Stimulated activated CD8-positive, alpha-beta memory T cell treated with anti-CD3 and anti-CD28 coated beads, Interleukin-4, amount 100 ng/mL, for 1 hour (primary cell): Measurements from ENCODE around the gene BCL11B.

ENCODE experiments used
- DNase-seq, 2 donors: peaks; one replicate each; pipeline ENCODE4 v3.0.0-alpha.2; 2020; ENCODE audit warnings: low read depth in 2 of 2, low spot score in 1 of 2

Gene BCL11B

DNA sequence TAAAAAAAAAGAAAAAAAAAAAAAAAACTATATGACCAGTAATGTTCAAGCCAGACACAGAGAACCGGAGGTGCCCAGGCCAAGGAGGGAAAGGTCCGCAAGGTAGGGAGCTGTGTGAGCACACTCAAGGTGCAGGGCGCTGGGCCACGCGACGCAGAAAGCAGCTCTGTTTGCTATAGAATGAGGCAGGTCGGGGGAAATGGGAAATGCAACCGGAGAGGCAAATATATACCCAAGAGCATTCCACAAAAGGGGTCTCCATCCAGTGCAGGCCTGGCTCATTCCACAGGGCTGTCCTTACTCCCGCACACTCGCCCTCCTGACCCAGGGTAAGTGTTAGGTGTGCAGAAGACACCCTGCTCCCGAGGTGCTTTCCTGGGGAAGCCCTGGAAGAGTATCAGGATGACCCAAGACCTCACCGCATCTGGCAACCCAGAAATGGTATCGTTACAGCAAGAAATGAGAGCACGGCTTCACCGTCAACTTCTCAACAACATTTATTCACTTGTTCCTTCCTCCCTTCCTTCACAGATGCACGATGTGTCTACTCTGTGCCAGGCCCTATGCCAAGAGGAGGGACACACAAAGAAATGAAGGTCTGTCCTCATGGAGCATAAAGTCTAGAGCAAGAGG lies 86.4 kb downstream of the BCL11B start:
- no peak for DNase-seq

DNA sequence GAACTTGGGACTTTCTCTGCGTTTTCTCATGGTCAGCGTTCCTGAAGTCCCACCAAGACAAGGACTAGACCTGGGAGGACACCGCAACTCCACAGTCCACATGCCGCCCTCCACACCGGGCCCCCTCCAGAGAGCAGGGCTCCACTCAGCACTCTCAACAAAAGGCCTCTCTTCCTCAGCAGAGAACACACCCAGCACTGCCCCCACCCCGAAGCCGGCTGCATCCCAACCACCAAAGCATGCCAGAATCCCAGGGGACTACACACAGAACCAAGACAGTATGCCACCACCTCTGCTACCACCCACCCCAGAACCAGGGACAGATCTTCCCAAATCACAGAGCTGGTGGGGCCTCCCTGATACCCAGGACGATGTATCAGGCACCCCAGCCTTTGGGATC lies 88.3 kb downstream of the BCL11B start:
- no peak for DNase-seq

DNA sequence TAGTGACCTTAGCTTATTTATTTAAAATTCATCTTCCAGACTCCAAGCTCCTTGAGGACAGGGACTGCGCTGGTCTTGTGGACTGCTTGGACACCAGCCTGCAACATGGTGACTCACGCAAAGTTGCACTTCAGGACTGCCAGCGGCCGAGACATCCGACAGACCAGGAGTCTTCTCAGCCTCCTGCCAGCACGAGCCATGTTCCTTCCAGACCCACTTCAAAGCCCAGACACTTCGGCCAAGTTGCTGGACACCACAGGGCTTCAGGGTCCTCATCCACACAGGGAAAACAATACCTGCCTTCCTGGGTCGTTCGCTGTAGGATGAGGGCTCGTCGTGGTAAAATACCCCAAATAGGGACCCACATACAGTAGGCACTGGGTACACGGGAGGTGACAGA lies 88.7 kb downstream of the BCL11B start:
- no peak for DNase-seq

DNA sequence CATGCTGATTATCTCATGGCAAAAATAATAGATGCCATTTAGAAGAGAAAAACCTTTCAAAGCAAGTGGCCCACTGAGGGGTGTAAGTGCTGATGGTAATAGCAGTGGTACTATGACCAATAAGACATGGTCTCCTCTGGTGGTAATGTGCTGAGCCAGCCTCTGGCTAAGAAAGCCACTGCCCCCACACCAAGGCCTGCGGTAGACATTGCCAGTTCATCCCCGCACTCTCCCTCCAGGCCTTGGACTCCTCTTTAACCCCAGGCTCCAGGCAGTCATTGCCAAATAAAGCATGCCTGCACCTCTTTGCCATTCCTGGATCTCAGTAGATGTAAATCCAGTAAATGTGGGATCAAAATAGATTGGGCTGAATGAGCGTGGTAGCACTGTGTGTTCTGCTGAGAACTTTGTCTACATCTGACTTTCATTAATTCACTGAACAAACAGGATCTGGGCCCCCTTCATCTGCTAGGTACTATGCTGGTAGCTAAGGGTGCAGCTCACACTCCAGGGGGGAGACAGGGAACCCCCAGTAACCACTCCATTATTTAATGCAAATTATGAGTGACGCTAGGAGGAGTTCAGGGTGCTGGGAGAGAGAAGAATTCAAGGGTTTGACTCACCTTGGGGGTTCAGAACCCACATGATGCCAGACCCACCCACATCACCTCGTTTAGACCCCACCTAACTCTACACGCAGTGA lies 89.3 kb downstream of the BCL11B start:
- no peak for DNase-seq

DNA sequence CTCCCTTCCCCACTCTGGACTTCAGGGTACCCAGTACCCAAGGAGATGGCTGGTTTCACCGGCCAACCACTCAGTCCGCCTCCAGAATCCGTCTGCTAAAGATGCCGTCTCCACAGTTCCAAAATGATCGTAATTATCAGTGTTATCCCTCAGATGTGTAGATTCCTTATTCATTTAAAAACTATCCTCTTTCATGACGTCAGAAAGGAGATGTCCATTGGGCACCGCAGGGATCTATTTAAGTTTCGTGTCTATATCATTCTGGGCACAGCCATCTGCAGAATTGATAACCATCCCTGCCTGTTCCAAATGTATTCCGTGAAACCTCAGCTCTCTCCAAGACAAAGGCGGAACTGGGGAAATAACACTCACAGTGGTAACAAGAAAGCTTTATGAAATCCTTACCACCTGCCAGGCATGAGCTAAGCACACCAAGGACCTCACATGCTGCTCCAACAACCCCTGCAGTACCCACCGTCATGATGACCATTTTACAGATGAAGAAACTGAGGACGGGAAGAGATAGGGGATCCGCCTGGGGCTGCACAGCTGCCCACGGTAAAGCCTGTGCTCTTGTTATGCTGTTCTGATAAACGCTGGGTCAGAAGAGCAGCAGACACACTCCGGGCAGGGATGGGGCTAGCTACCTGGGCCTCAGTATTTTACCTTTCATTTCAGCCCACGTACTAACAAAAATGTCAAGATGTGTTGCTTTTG lies 90.0 kb downstream of the BCL11B start:
- DNase-seq = no peak

DNA sequence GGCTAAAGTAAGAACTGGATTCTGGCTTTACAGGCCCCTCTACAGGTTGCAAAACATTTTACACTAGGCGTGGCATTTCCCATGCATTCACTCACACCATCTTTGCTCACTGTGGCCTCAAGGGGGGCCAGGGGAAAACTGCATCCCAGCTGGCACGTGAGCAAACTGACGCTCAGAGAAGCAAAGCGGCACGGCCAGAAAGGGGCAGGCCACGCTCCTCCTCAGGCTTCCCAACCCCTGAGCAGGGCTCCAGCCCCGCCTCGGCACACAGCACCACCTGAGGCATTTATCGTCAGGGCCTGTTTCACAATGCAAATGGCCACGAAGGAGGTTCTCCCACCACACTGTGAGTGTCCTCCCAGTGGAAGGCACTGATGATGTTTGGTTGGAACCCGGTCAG lies 90.8 kb downstream of the BCL11B start:
- no peak for DNase-seq

DNA sequence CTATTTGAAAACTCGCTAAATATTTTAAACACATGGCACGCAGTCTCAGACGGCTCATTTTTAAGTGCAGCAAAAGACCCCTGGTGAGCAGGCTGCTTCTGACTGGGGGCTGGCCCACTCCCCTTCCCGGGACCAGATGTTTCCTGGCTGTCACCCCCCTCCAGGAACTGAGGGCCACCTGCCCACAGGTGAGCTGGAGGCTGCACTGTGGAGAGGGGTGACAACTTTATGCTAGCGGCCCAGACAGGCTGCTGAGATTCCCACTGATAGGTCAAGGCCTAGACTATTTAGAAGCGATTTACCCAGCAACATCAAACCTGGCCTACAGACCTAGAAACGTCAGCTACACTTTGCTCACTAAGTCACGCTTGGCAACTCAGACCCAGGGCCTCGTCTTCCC lies 92.1 kb downstream of the BCL11B start:
- DNase-seq = no peak

DNA sequence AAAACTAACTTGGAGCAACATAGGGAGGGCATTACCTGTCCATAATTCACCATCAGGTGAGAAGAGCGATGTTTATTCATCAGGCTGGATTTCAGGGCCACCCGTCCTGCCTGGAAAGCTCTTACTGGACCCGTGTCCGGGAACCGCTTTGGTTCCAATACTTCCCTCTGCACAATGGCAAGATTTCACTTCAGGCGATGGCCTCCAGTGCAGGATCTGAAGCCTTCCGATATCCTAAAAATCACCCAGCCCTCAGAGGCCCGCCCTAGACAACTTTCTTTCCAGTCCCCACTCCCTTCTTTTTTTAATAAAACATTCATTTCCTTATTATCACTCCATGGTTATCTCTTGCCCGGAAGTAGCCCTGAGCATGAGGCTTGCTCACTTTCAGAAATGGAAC lies 92.5 kb downstream of the BCL11B start:
- no peak for DNase-seq

DNA sequence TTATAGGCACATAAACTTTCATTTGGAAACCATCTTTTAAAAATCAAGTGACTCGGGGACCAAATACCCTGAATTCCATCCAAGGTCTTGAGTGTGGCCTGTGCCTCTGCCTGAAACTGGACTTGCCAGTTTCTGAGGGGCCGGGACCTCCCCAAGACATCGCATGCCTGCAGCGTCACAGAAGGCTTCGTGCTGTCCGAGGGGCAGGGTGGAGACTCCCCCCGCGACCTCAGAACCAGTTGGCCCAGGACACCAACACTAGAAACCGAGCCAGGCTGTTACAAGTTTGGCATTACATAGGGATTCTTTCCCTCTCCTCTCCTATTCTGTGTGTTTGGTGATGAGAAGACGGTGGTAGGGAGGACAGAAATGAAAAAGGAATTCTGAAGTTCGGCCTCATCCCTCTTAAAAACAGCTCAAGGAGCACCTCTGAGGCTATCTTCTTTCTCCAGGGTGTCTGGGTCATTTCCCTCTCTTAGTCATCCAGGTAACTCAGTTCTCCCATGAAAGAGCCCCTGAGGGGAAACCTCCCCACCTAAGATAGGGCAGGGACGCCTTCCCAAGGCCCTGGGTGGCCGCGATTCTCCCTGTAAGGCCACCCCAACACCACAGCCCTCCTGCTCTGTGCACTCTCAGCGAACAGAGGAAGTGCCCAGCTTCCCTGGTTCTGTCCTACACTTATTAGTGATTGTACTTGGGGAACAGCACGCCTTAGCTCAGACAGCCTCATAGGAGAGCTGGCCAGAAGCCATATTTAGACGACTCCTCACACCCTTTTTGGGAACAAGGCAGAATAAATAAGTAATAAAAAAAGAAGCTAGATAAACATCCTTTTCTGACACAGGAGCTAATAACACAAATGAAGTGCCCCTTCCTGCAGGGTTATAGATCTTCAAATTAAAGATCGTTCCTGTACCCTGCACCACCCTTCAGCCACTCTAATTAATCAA lies 93.8 kb downstream of the BCL11B start:
- no peak for DNase-seq

DNA sequence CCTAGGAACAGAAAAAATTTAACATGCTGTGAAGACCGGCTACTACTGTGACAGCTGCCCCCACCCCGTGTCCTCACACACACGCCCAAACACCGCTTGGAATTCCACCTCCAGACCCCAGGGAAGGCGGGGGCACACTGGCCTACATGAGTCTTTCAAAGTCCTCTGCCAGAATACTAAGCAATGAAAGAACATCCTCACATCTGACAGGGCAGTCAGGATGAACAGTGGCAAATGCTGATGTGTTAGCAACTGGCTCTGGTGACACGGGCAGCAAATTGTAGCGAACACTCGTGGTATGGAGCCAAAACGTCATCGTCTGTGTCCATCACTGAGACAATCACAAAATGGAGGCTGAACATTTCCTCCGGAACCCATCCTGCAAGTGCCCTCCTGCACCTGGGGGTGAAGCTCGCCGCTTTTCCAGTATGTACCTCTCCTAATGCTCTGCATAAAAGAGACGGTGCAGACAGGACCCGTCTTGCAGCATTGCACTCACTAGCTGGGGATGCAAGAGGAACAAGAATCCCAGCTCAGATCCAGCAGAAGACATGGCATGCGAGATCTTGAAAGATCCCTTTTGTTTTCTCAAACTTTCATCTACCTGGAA lies 94.8 kb downstream of the BCL11B start:
- DNase-seq = no peak

DNA sequence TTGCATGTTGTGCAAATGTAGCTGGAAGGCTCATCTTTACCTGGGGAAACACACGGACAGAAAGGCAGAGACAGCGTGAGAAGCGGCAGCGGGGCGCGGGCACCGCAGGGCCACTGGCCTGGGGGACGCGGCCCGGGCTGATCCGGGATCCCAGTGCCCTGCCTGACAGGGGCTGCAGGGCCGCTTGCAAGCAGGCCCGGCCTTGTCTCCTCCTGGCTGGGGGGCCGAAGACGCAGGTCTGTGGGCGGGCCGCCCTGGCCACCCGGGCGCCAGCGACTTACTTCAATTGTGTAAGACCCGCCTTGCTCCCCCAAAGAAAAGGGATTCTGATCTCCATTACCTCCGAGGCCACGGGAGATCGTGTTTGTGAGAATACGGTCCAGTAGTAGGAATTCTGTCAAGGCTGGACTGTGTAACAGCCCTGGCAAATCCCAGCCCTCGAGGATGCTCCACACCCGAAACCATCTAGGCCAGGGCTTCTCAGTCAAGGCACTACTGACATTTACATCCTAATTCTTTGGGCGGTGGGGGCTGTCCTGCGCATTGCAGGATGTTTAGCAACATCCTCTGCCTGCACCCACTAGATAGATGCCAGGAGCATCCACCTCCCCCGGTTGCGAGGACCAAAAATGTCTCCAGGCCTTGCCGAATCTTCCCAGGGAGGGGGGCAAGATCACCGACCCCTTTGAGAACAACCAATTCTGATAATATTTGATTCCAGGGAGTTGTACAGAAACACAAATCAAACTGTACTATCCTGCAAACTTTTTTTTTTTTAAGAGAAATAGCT lies 95.6 kb downstream of the BCL11B start:
- DNase-seq = no peak

DNA sequence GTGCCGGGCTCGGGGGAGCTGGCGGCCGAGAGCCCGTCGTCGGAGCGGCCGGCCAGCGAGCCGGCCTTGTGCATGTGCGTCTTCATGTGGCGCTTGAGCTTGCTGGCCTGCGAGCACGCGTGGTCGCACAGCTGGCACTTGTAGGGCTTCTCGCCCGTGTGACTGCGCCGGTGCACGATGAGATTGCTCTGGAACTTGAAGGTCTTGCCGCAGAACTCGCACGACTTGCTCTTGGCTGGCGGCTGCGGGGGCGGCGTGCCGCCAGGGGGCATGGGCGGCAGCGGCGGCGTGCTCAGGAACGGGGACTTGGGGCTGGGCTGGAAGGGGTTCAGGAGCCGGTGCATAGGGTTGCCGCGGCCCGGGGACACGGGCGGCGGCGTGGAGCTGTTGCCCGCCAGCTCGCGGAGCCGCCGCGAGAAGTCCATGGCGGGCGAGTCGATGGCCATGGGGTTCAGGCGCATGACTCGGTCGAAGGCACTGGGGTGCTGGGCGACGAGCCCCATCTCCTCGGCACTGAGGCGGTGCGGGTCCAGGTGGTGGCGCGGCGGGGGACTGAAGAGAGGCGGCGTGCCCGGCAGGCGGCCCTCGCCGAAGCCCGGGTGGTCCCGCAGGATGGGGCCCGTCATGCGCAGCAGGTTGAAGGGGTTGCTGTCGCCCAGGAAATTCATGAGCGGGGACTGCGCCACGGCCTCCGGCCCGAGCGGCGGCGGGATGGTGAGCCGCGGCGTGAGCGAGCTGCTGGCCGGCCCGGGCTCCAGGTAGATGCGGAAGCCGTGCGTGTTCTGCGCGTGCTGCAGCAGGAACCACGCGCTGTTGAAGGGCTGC lies 96.5 kb downstream of the BCL11B start:
- no peak for DNase-seq

DNA sequence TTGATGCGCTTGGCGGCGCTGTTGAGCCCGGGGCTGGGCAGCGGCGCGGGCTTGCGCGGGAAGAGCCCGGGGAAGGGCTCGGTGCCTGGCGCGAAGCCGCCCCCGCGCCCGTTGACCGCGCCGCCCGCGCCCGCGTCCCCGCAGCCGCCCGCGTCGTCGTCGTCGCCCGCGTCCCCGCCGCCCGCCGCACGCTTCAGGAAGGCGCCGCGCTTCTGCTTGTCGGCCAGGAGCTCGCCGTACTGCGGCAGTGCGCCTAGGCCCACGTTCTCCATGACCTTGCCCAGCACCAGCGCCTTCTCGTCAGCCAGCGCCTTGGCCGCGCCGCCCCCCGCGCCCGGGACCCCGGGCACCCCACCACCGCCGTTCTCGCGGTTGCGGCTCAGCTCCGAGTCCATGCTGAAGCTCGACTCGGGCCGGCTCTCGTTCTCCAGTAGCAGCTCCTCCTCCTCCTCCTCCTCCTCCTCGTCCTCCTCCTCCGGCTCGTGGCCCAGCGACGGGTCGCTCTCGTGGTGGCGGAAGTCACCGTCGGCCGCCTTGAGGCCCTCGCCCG lies 97.2 kb downstream of the BCL11B start:
- DNase-seq = no peak

DNA sequence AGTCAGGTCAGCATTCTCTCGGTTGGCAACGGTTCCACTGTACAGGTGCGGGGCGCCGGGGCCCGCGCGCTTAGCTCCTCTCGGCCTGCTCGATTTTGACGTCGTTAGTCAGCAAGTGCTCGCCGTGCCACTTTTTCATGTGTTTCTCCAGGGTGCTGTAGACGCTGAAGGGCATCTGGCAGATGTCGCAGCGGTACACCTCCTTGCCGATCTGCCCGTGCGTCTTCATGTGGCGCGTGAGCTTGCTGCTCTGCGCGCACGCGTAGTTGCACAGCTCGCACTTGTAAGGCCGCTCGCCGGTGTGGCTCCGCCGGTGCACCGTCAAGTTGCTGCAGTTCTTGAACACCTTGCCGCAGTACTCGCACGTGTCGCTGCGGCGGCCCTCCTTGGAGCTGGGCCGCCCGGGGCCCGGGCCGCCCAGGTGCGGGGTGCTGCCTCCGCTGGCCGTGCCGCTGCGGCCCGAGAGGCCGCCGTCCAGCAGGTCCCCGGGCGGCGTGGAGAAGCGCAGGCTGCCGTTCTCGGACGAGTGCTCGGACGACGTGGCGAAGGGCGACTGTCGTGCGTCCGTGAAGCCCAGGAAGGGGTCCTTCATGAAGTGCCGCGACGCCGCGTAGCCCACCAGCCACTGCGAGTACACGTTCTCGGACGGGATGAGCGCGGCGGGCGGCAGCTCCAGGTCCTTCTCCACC lies 97.8 kb downstream of the BCL11B start:
- DNase-seq = no peak

DNA sequence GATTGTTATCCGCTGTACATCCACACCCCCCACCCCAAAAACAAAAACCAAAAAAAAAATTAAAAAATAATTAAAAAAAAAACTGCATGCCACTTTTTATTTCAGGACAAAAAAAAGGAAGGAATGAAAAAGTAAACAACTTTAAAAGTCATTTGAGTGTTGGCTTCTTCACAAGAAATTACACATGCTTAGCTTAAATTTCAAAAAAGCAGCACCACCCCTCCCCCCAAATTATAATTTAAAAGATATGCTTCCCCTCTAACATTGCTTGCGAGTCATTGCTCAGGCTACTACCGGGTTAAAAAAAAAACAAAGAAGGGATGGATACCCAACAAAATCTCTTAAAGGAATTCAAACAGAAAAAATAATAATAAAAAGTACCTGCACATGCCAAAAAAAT lies 98.5 kb downstream of the BCL11B start:
- DNase-seq = no peak

DNA sequence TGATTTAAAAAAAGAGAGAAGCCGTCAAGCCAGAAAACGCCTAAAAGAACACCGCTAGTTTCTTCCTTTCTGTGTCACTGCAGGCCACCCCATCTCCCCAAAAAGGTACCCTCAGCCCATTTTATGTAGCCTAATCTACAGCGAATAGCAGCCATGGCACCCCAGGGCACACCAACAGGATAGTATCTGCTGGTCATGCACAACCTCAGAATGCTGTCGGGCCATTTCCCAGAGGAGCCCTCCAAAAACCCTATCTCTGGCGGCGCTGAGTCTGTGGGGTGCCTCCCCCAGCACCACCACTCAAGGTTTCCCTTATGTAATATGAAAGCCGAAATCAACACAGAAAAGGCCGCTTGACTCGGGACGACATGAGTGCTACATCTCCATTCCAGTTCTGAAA lies 98.9 kb downstream of the BCL11B start:
- DNase-seq = no peak

DNA sequence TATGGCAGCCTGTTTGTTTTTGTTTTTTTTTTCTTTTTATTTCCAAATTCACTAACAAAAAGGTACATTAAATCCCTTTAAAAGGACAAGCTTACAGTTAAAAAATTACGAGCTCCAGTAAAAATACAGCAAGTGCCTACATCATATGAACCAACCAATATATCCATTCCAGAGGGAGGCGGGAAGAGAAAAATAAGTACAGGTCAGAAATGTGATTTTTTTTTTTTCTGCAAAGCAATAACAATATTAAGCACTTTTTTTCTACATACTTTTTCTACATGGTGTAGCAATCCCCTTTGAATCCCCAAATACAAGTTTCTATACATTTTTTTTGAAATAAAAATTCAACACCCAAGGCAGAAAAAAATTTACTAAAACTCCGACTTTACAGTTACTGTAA lies 100.6 kb downstream of the BCL11B start:
- no peak for DNase-seq

DNA sequence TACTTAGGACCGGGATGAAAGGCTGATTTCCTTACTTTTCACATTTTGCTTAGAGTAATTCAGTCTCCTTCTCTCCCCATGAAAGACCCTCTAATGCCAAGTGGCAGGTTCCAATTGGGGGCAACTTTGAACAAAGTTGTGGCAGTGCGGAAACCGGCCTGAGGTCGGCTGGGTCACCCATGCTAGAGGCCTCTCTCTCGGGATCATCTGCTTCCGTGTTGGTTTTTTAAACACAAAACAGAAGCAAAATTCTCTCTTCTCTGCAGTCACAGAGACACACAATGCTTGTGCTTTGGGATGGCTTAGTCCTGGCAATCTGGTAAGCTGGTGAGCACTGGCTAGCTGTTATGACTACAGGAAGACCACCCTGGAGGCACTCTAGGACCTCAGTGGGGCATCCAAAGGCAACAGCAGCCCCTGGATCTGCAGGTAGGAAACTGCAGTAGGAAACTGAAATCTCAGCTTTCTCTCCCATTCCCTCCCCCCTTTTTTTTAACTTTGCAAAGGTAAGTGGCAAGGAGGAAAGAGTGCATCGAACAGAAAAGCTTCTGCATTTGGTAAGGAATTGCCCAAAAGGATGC lies 102.1 kb downstream of the BCL11B start:
- no peak for DNase-seq
